HG03378 (cell line): ENCODE results near the gene PPARA.

ENCODE experiments used
- ATAC-seq: cut with Tn5 transposase; IDR thresholded peaks from one replicate; pipeline ENCODE4 v1.9.1; 2021; ENCODE audit warnings: mild to moderate bottlenecking, moderate library complexity; ENCODE audit not compliant: unreplicated experiment

The PPARA gene

GRCh38 chr22:46269564-46269963, 119.2 kb downstream of the PPARA start:
- no peak for ATAC-seq

GRCh38 chr22:46272196-46272595, 121.9 kb downstream of the PPARA start:
- no peak for ATAC-seq

GRCh38 chr22:46272762-46273431, 122.6 kb downstream of the PPARA start:
- ATAC-seq = no peak

GRCh38 chr22:46273432-46274148, 123.3 kb downstream of the PPARA start:
- ATAC-seq = no peak

- no peak for ATAC-seq
These were observed 124.1 kb downstream of the PPARA start for GRCh38 chr22:46274381-46274780.

GRCh38 chr22:46275455-46276122, 125.3 kb downstream of the PPARA start:
- no peak for ATAC-seq

- no peak for ATAC-seq
These were observed 126.2 kb downstream of the PPARA start for GRCh38 chr22:46276563-46276962.

GRCh38 chr22:46278656-46279645, 128.6 kb downstream of the PPARA start:
- ATAC-seq = no peak

- no peak for ATAC-seq
These were observed 129.9 kb downstream of the PPARA start for GRCh38 chr22:46280063-46280817.

GRCh38 chr22:46280999-46281623, 130.8 kb downstream of the PPARA start:
- ATAC-seq = no peak

GRCh38 chr22:46281866-46282678, 131.7 kb downstream of the PPARA start:
- ATAC-seq = no peak

GRCh38 chr22:46286006-46286405, 135.7 kb downstream of the PPARA start:
- ATAC-seq = no peak

GRCh38 chr22:46286941-46287872, 136.9 kb downstream of the PPARA start:
- no peak for ATAC-seq

- no peak for ATAC-seq
These were observed 137.8 kb downstream of the PPARA start for GRCh38 chr22:46287873-46288751.

GRCh38 chr22:46288846-46289243, 138.5 kb downstream of the PPARA start:
- ATAC-seq = no peak

- ATAC-seq = no peak
These were observed 139.0 kb downstream of the PPARA start for GRCh38 chr22:46289244-46289891.
